Activated CD8-positive, alpha-beta memory T cell treated with anti-CD3 and anti-CD28 coated beads for 1 hour (primary cell): ENCODE measurements around the gene KATNAL1.

Experiments
- DNase-seq, 2 donors: peaks; one replicate each; pipeline ENCODE4 v3.0.0-alpha.2; 2020; ENCODE audit warnings: low read depth in 1 of 2; ENCODE audit errors: extremely low read depth in 1 of 2

The KATNAL1 gene

GRCh38 chr13:30169442-30169841 is 137.9 kb downstream of the KATNAL1 start:
- no peak for DNase-seq

DNA sequence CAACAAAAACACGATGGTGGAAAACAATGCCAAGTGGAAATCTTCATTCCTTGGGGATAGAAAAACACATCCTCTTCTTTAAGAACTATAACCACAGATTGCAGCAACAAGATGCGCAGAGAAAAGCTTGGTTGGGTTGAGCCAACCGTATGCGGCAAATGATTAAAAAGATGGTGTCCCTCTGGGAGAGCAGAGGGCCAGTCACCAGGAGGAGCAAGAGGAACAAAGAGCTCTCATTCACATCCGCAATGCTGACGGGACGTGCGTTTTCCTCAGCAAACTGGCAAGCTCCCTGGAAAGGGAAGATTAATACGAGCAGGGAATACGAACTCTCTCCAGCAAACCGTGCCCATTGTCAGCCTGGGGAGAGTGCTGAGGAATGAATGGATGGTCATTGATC is 141.6 kb downstream of the KATNAL1 start:
- no peak for DNase-seq

DNA sequence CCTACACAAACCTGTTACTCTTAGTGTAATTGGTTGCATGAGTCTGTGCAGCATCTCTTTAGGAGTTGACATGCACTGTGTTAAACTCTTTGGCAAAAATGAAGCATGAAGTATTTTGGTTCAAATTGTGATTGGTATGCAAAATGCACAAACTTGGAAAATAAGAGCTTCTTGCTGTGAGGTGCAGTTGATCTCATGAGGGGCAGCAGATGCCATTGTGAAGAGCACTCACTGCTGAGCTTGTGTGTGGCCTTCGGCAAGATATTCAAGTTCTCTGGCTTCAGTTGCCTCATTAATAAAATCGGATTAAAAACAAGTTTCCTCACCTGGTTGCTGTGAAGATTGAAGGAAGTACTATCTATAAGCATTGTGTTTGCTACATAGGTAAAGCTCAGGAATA is 142.3 kb downstream of the KATNAL1 start:
- no peak for DNase-seq

- DNase-seq = no peak
Observed at GRCh38 chr13:30164146-30164545, 143.2 kb downstream of the KATNAL1 start.

DNA sequence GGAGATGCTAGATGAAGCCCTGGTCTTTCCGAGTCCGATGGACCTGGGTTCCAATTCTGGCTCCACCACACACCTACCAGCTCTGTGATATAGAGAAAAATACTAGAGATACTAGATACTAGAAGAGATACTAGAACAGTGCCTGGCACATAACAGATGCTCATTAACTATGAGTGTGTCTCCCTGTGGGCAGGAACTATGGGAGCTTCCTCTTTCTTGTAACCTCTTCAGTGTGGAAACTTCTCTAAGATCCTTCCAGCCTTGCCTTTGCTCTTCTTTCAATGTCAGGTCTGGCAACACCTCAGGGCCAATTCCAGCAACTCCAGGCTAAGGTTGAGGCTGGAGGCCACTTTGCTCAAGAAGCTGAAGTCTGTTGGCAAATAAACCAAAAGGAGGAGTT is 143.9 kb downstream of the KATNAL1 start:
- no peak for DNase-seq

DNA sequence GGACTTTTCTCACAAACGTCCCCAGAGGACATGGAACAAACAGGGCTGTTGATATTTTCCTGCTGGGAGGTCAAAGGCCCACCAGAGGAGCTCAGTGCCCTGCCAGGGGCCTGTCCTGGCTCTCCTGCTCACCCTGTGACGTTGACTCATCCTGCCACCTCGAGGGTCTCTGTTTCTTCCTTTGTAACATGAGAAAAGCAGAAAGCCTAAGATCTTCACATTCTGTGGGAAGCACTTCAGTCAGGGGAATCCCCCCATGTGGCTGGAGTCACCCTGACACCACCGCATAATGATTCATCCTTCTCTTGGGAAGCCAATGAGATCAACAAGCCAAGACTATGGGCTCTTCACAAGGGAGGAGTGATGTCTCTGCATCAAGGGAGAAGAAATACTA is 147.9 kb downstream of the KATNAL1 start:
- DNase-seq = no peak

DNA sequence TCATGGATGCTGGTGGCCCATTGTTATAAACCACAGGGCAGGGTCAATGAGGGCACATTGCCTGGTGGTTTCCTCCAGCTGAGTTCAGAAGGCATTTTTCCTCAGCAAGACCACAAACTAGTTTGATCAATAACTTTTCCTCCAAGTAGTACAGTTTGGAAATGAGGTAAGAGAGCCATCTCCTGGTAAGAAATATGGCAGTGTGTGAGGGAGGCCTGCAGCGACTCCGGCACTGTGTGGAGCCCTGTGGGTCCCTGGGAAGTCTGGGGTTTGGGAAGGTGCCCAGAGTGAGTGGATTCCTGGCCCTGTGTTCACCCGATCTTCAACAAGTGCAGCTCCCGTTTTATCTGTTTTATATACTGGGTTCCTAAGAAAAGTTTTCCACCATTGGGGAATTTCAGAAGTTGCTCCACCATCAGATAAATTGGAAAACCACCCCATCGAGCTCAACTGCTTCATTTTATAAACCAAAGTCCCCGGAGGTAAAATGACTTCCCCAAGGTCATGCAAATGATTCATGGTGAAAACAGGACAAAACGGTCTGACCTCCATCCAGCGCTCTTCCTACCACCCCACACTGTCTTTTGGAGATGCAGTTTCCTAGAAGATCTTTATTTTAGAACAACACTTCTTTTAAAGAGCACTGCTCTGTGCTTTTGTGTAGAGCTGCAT is 148.4 kb downstream of the KATNAL1 start:
- no peak for DNase-seq

DNA sequence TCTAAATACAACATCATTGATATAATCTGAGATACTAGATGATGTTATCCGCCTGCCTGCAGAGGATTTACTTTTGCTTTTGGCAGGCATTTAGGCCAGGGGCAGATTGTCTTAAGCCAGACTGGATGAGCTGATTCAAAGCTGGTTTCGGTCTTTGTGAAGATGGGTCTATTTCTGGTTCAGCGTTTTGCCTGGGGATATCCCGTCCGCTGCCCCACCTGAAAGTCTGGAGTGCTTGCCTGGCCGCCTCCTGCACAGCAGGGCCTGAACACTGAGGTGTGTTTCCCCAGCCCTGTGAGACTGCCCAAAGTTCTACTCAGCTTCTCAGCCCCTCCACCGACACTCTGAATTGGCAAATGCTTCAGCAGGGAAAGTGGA is 149.7 kb downstream of the KATNAL1 start:
- DNase-seq = no peak

GRCh38 chr13:30156826-30157615 is 150.3 kb downstream of the KATNAL1 start:
- no peak for DNase-seq

GRCh38 chr13:30156270-30156669 is 151.1 kb downstream of the KATNAL1 start:
- no peak for DNase-seq

DNA sequence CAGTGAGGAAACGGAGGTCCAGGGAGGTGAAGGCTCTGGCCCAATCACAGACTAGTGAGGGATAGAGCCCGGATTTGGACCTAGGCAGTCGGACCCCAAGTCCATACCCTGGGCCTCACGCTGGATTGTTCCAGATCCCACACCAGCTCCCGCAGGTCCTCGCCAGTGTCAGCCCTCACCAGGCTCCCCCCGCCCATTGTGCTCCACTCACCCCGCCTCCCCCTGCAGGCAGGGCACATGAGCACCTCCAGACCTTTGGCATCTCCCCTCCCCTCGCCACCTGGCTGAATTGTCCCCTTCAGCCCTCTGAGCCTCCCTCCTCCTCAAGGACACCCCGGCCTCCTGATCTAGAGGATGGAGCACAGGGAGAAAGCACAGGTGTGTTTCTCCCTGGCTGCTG is 152.4 kb downstream of the KATNAL1 start:
- no peak for DNase-seq

DNA sequence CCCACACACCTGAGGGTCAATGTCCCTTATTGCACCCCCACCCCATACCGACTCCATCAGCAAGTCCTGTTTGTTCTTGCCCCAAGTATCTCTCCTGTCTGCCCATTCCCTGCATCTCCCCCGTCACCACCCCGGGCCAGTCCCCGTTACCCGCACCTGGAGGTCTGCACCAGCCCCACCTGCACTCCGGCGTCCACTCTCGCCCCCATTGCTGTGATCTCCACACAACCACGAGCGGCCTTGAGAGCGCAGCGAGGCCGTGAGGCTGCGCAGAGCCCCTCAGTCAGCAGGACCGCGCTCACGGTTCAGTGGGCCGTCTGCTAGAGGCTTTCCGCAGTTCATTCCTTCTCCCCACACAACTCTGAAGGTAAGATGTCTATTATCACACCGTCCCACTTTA is 152.8 kb downstream of the KATNAL1 start:
- no peak for DNase-seq

DNA sequence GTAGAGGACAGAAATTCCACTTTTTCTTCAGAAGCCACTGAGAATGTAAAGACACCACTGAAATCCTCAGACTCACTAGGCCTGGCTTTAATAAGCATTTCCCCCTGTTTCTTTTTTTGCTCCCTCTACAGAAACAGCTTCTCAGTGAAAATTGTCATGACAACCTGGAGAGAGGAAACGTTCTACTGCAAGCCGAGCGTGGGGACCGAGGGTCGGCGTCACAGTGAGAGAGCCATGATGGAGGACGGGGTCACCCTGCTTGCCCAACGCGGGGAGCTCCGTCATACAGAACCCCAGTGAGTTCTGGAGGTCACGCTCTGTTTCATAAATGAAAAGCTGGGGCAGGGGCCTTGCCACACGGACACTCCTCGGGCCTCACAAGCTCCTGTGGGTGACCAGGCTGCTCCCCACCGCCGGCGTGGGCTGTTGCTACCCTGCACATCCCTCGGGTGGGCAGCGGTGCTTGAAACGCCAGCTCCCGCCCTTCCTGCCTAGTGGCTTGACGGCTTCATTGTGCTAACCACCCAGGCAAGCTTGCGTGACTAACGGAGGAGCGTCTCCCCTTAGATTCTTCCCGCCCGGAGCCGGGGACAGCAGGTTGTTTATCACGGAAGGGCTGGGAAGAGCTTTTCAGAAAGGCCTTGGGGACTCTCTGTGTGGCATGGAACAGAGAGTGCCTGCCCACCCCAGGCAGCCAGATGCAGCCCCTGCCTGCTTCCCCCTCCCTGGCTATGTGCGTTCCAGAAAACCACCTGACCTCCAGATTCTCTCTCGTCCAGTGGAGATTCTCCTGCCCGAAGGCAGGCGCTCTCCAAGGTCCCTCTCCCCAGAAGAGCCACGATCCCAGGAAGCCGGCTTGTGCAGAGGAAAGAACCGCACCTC is 153.6 kb downstream of the KATNAL1 start:
- no peak for DNase-seq
